Neural cell (in vitro differentiated cells): Measurements from ENCODE around the gene ZNF672. TPM values are rescaled to one million over a fixed set of nuclear protein-coding genes. Genes with fewer than 3 reads are reported as not detected.

Source experiments
- H2AFZ ChIP-seq: fragments of 200-600, 300-800 bp; sonication (generic), shearing (Covaris generic); 2 replicates; pipeline ENCODE4 v1.6.0; 2014; ENCODE audit warnings: low read depth, mild to moderate bottlenecking, antibody characterized with exemption, low read length, moderate library complexity
- H3F3A ChIP-seq: fragments of 200-600 bp; shearing (Covaris generic); 2 replicates; pipeline ENCODE4 v1.6.1; 2016; ENCODE audit warnings: mild to moderate bottlenecking, moderate library complexity, mixed read lengths, antibody characterized with exemption, low read length; ENCODE audit not compliant: insufficient read depth, poor library complexity, severe bottlenecking
- H3K27ac ChIP-seq: fragments of 200-600, 300-800 bp; sonication (generic), shearing (Covaris generic); 2 replicates; pipeline ENCODE4 v1.5.1; 2014; ENCODE audit warnings: mild to moderate bottlenecking, low read length, moderate library complexity
- H3K27me3 ChIP-seq: fragments of 300-800, 200-600 bp; sonication (generic), shearing (Covaris generic); 2 replicates; pipeline ENCODE4 v1.6.0; 2014; ENCODE audit warnings: mild to moderate bottlenecking, low read depth, low read length, moderate library complexity; ENCODE audit not compliant: insufficient read depth
- H3K36me3 ChIP-seq: fragments of 300-800, 200-600 bp; sonication (generic), shearing (Covaris generic); 2 replicates; pipeline ENCODE4 v1.5.1; 2014; ENCODE audit warnings: mild to moderate bottlenecking, antibody characterized with exemption, low read length, moderate library complexity; ENCODE audit not compliant: insufficient read depth
- H3K4me2 ChIP-seq: fragments of 300-800, 200-600 bp; sonication (generic), shearing (Covaris generic); 2 replicates; pipeline ENCODE4 v1.6.0; 2014; ENCODE audit warnings: mild to moderate bottlenecking, low read length
- H3K4me3 ChIP-seq: fragments of 300-800, 200-600 bp; sonication (generic), shearing (Covaris generic); 2 replicates; pipeline ENCODE4 v1.5.1; 2014; ENCODE audit warnings: mild to moderate bottlenecking, low read length, moderate library complexity
- H3K79me2 ChIP-seq: fragments of 200-600 bp; shearing (Covaris generic); replicated peaks from 2 replicates; pipeline ENCODE4 v1.6.0; 2014; ENCODE audit warnings: mild to moderate bottlenecking, low read length, moderate library complexity; ENCODE audit not compliant: insufficient read depth
- H3K9ac ChIP-seq: fragments of 300-800, 200-600 bp; sonication (generic), shearing (Covaris generic); 2 replicates; pipeline ENCODE4 v1.6.1; 2016; ENCODE audit warnings: mild to moderate bottlenecking, low read length, mixed read lengths
- H3K9me2 ChIP-seq: fragments of 200-600 bp; shearing (Covaris generic); 2 replicates; pipeline ENCODE4 v1.6.1; 2016; ENCODE audit warnings: mild to moderate bottlenecking, low read length, mixed read lengths; ENCODE audit not compliant: insufficient read depth
- H3K9me3 ChIP-seq: fragments of 200-600, 300-800 bp; sonication (generic), shearing (Covaris generic); 2 replicates; pipeline ENCODE4 v1.6.1; 2016; ENCODE audit warnings: mild to moderate bottlenecking, mixed run types, low read length, moderate library complexity, mixed read lengths
- H4K20me1 ChIP-seq: fragments of 200-600 bp; shearing (Covaris generic); 2 replicates; pipeline ENCODE4 v1.6.1; 2016; ENCODE audit warnings: mild to moderate bottlenecking, mixed run types; ENCODE audit not compliant: insufficient read depth
- EP300 ChIP-seq: fragments of 450-650 bp; conservative IDR thresholded peaks from 2 replicates; pipeline ENCODE4 v1.6.1; 2014; ENCODE audit warnings: antibody characterized with exemption, mild to moderate bottlenecking, moderate library complexity; ENCODE audit not compliant: poor library complexity, severe bottlenecking
- EZH2 ChIP-seq: fragments of 200-600, 300-800 bp; shearing (Covaris generic), sonication (generic); IDR thresholded peaks from 2 replicates; pipeline ENCODE4 v1.6.1; 2014; ENCODE audit warnings: antibody characterized with exemption, low read length, borderline replicate concordance, mild to moderate bottlenecking; ENCODE audit not compliant: insufficient read depth, poor library complexity, severe bottlenecking
- MXI1 ChIP-seq: fragments of 450-650 bp; conservative IDR thresholded peaks from 2 replicates; pipeline ENCODE4 v1.6.1; 2014; ENCODE audit warnings: antibody characterized with exemption, mild to moderate bottlenecking; ENCODE audit not compliant: poor library complexity, severe bottlenecking
- POLR2AphosphoS5 ChIP-seq: IDR thresholded peaks from 2 replicates; pipeline ENCODE4 v1.6.1; 2012
- RAD21 ChIP-seq: fragments of 450-650 bp; conservative IDR thresholded peaks from 2 replicates; pipeline ENCODE4 v1.6.1; 2014; ENCODE audit warnings: antibody characterized with exemption, mild to moderate bottlenecking, moderate library complexity
- SMC3 ChIP-seq: fragments of 450-650 bp; conservative IDR thresholded peaks from 2 replicates; pipeline ENCODE4 v1.6.1; 2014; ENCODE audit warnings: antibody characterized with exemption, mild to moderate bottlenecking, moderate library complexity; ENCODE audit not compliant: poor library complexity
- TAF1 ChIP-seq: IDR thresholded peaks from 2 replicates; pipeline ENCODE4 v1.6.1; 2012; ENCODE audit warnings: low read depth
- polyA plus RNA-seq: library from polyadenylated mRNA; depleted of rRNA; stranded (reverse); fragments of >200 nt; gene quantifications from 2 replicates; pipeline ENCODE4 v1.2.3, GENCODE V29; 2014
- TF ChIP-seq, protein P1 (sequence below): IDR thresholded peaks from 2 replicates; pipeline ENCODE4 v1.6.1; 2012; ENCODE audit warnings: borderline replicate concordance
- TF ChIP-seq, protein P2 (sequence below): fragments of 450-650 bp; IDR thresholded peaks from 2 replicates; pipeline ENCODE4 v1.5.1; 2014; ENCODE audit warnings: antibody characterized with exemption, mild to moderate bottlenecking, moderate library complexity; ENCODE audit not compliant: poor library complexity, severe bottlenecking

The ZNF672 gene
- polyA plus RNA-seq, 1 donor from 2014 or later: 22.9 TPM

DNA sequence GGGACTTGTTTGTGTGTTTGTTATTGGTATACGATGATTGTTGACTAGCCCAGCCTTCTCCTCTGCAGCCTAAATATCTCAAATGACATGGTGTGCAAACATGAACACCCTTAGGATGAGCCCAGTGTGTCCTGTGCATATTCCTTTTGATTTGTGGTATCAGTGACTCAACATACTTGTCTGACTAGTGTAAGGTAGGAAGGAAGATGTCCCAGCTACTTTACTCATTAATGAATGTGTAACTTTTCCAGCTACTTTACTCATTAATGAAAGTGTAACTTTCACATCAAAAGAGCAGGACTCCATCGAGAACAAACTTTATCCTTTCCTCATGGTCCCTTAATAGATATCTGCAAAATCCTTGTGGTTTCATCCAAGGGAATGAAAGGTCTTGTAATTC lies 23.6 kb downstream of the ZNF672 start:
- H2AFZ ChIP-seq: no peak overlapping the region
- no peak overlapping the region for H3K9ac ChIP-seq

DNA sequence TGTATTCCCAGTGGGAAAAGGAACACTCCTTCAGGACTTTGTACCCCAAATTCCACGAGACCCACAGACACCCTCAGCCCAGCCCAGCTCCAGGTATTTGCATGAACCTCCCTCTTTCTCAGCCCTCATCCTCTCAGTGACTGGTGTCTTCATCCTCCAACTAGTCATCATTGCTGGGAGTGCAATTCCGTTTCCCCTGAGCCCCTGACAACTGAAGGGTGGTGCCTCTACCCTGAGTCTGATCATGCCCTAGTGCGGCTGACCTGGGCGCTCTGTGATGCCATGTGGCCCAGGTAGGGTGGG lies 24.6 kb downstream of the ZNF672 start:
- Histone ChIP-seq H3K4me3 (peak overlapping the region; percentile 70), H3F3A (no peaks in the 10 kb centered on the region), H3K9me2 (no peaks in the 10 kb centered on the region), H3K9me3 (no peaks in the 10 kb centered on the region), H3K36me3 (no peaks in the 10 kb centered on the region), H3K79me2 (no peaks in the 10 kb centered on the region), H3K9ac (peak overlapping the region; percentile 64), H4K20me1 (no peaks in the 10 kb centered on the region), H3K27me3 (peaks cover 8% of the 10 kb centered on the region), H3K4me2 (peak overlapping the region; percentile 46), H2AFZ (peak overlapping the region; percentile 70), H3K27ac (peak overlapping the region; percentile 45)
- TF ChIP-seq EP300: no peak
- TF ChIP-seq TAF1: no peak
- TF ChIP-seq, protein P1, sequence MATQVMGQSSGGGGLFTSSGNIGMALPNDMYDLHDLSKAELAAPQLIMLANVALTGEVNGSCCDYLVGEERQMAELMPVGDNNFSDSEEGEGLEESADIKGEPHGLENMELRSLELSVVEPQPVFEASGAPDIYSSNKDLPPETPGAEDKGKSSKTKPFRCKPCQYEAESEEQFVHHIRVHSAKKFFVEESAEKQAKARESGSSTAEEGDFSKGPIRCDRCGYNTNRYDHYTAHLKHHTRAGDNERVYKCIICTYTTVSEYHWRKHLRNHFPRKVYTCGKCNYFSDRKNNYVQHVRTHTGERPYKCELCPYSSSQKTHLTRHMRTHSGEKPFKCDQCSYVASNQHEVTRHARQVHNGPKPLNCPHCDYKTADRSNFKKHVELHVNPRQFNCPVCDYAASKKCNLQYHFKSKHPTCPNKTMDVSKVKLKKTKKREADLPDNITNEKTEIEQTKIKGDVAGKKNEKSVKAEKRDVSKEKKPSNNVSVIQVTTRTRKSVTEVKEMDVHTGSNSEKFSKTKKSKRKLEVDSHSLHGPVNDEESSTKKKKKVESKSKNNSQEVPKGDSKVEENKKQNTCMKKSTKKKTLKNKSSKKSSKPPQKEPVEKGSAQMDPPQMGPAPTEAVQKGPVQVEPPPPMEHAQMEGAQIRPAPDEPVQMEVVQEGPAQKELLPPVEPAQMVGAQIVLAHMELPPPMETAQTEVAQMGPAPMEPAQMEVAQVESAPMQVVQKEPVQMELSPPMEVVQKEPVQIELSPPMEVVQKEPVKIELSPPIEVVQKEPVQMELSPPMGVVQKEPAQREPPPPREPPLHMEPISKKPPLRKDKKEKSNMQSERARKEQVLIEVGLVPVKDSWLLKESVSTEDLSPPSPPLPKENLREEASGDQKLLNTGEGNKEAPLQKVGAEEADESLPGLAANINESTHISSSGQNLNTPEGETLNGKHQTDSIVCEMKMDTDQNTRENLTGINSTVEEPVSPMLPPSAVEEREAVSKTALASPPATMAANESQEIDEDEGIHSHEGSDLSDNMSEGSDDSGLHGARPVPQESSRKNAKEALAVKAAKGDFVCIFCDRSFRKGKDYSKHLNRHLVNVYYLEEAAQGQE: no peak
- no peak for TF ChIP-seq EZH2
- no peak for TF ChIP-seq SMC3
- no peak for TF ChIP-seq RAD21
- no peak for TF ChIP-seq MXI1
- TF ChIP-seq, protein P2, sequence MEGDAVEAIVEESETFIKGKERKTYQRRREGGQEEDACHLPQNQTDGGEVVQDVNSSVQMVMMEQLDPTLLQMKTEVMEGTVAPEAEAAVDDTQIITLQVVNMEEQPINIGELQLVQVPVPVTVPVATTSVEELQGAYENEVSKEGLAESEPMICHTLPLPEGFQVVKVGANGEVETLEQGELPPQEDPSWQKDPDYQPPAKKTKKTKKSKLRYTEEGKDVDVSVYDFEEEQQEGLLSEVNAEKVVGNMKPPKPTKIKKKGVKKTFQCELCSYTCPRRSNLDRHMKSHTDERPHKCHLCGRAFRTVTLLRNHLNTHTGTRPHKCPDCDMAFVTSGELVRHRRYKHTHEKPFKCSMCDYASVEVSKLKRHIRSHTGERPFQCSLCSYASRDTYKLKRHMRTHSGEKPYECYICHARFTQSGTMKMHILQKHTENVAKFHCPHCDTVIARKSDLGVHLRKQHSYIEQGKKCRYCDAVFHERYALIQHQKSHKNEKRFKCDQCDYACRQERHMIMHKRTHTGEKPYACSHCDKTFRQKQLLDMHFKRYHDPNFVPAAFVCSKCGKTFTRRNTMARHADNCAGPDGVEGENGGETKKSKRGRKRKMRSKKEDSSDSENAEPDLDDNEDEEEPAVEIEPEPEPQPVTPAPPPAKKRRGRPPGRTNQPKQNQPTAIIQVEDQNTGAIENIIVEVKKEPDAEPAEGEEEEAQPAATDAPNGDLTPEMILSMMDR: no peak
- no peak for TF ChIP-seq POLR2AphosphoS5

More for the DNA sequence above, 23.6 kb downstream of the ZNF672 start:
- H3K79me2 ChIP-seq: no peaks in the 10 kb centered on the region
- no peaks in the 10 kb centered on the region for H3K9me2 ChIP-seq
- H3K36me3 ChIP-seq: no peaks in the 10 kb centered on the region
- no peak overlapping the region for H3K4me3 ChIP-seq
- peaks cover 8% of the 10 kb centered on the region for H3K27me3 ChIP-seq
- H3K27ac ChIP-seq: no peak overlapping the region
- H3K9me3 ChIP-seq: no peaks in the 10 kb centered on the region
- no peaks in the 10 kb centered on the region for H4K20me1 ChIP-seq
- no peaks in the 10 kb centered on the region for H3F3A ChIP-seq
- H3K4me2 ChIP-seq: no peak overlapping the region
- no peak for TF ChIP-seq POLR2AphosphoS5
- no peak for TF ChIP-seq EP300
- no peak for TF ChIP-seq SMC3
- TF ChIP-seq RAD21: no peak
- TF ChIP-seq, protein P2: no peak
- TF ChIP-seq, protein P1: no peak
- no peak for TF ChIP-seq TAF1
- no peak for TF ChIP-seq MXI1
- no peak for TF ChIP-seq EZH2
